Calu3 (cell line): Measurements from ENCODE around the gene F2R. TPM values are rescaled to one million over a fixed set of nuclear protein-coding genes. Genes with fewer than 3 reads are reported as not detected.

Source experiments
- BruUV-seq: library from RNA; stranded (reverse); fragments of 400-500 nt; replicated peaks from 2 replicates; lab custom pipeline; 2021; lab: Mats Ljungman, UMichigan
- CTCF ChIA-PET: fragments of 300-600 bp; sonication (Branson Sonifier 250); formaldehyde crosslinking; loops from one replicate; lab custom pipeline; 2022; ENCODE audit warnings: antibody characterized with exemption; lab: Charles Lee
- DNase-seq: peaks from one replicate; pipeline ENCODE4 v3.0.0; 2022
- H3K27ac Mint-ChIP-seq: one replicate; pipeline ENCODE4 v1.8.0; 2022; ENCODE audit warnings: mixed read lengths; ENCODE audit not compliant: unreplicated experiment
- H3K27me3 Mint-ChIP-seq: one replicate; pipeline ENCODE4 v1.8.0; 2022; ENCODE audit warnings: mixed read lengths; ENCODE audit not compliant: unreplicated experiment
- H3K36me3 Mint-ChIP-seq: one replicate; pipeline ENCODE4 v1.8.0; 2022; ENCODE audit warnings: mild to moderate bottlenecking, moderate library complexity, mixed read lengths; ENCODE audit not compliant: insufficient read depth, unreplicated experiment
- H3K4me1 Mint-ChIP-seq: one replicate; pipeline ENCODE4 v1.8.0; 2022; ENCODE audit warnings: mild to moderate bottlenecking, low read depth, mixed read lengths; ENCODE audit not compliant: unreplicated experiment
- H3K4me3 Mint-ChIP-seq: one replicate; pipeline ENCODE4 v1.8.0; 2022; ENCODE audit warnings: mild to moderate bottlenecking, low read depth, moderate library complexity, mixed read lengths; ENCODE audit not compliant: unreplicated experiment
- H3K9me3 Mint-ChIP-seq: one replicate; pipeline ENCODE4 v1.8.0; 2022; ENCODE audit warnings: low read depth, mixed read lengths; ENCODE audit not compliant: unreplicated experiment
- intact Hi-C: fragments of 100-400 bp; cut with micrococcal nuclease; formaldehyde crosslinking; loops from one replicate; pipeline ENCODE4 v1.10.0; 2022; ENCODE audit not compliant: unreplicated experiment
- total RNA-seq: library from RNA; stranded (reverse); gene quantifications from 2 replicates; pipeline ENCODE4 v1.2.3, GENCODE V29; 2022
- TF ChIP-seq, protein P1 (sequence below): fragments of 200-600 bp; IDR thresholded peaks from one replicate; pipeline ENCODE4 v1.8.0; 2022; ENCODE audit warnings: antibody characterized with exemption; ENCODE audit not compliant: unreplicated experiment

Gene F2R
- total RNA-seq, 1 experiment from 2014 or later: 14.4 TPM

DNA sequence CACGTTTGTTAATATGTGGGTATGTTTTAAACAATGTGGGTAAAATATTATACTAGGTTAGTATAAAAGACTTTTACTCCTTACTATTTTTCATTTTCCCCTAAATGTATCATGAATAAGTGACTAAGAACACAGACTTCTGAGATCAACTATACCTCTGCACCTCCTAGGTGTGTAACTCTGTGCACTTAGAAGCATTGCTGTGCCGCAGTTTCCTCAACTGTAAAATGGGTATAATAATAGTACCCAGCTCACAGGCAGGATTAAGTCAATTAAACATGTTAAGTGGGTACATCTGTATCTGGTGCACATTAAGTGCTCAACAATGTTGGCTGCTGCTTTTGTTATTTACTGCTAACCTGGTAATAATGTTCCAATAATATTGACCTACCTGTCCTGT, 21.6 kb upstream of the F2R start:
- intact Hi-C loops: no loop called here
- no TSS peak for BruUV-seq
- CTCF ChIA-PET: no interaction called here
- H3K4me1 Mint-ChIP-seq: peaks cover 39% of the 10 kb centered on the region
- no peaks in the 10 kb centered on the region for H3K36me3 Mint-ChIP-seq
- H3K4me3 Mint-ChIP-seq: no peak overlapping the region
- H3K9me3 Mint-ChIP-seq: no peaks in the 10 kb centered on the region
- TF ChIP-seq, protein P1, sequence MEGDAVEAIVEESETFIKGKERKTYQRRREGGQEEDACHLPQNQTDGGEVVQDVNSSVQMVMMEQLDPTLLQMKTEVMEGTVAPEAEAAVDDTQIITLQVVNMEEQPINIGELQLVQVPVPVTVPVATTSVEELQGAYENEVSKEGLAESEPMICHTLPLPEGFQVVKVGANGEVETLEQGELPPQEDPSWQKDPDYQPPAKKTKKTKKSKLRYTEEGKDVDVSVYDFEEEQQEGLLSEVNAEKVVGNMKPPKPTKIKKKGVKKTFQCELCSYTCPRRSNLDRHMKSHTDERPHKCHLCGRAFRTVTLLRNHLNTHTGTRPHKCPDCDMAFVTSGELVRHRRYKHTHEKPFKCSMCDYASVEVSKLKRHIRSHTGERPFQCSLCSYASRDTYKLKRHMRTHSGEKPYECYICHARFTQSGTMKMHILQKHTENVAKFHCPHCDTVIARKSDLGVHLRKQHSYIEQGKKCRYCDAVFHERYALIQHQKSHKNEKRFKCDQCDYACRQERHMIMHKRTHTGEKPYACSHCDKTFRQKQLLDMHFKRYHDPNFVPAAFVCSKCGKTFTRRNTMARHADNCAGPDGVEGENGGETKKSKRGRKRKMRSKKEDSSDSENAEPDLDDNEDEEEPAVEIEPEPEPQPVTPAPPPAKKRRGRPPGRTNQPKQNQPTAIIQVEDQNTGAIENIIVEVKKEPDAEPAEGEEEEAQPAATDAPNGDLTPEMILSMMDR: no peak
- no peak for DNase-seq
- H3K27me3 Mint-ChIP-seq: no peaks in the 10 kb centered on the region
- H3K27ac Mint-ChIP-seq: no peak overlapping the region

DNA sequence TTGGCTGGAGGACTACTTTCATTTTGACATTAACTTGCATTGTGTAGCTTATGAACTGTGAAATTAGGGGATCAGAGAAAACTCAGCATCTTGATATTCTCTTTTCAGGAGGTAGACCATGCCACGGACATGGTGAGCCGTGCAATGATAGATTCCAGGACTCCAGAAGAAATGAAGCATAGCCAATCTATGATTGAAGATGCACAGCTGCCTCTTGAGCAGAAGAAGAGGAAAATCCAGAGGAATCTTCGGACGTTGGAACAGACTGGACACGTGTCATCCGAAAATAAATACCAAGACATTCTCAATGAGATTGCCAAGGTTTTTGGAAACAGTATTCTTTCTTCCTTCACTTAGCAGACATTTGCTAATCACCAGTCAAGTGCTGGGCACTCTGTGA, 20.6 kb upstream of the F2R start:
- BruUV-seq: no TSS peak
- TF ChIP-seq, protein P1: no peak
- DNase-seq: no peak
- no peaks in the 10 kb centered on the region for H3K36me3 Mint-ChIP-seq
- H3K4me1 Mint-ChIP-seq: peaks cover 29% of the 10 kb centered on the region
- H3K9me3 Mint-ChIP-seq: no peaks in the 10 kb centered on the region
- no peak overlapping the region for H3K27ac Mint-ChIP-seq
- intact Hi-C loops: no loop called here
- H3K4me3 Mint-ChIP-seq: no peak overlapping the region
- H3K27me3 Mint-ChIP-seq: no peaks in the 10 kb centered on the region
- CTCF ChIA-PET: no interaction called here

DNA sequence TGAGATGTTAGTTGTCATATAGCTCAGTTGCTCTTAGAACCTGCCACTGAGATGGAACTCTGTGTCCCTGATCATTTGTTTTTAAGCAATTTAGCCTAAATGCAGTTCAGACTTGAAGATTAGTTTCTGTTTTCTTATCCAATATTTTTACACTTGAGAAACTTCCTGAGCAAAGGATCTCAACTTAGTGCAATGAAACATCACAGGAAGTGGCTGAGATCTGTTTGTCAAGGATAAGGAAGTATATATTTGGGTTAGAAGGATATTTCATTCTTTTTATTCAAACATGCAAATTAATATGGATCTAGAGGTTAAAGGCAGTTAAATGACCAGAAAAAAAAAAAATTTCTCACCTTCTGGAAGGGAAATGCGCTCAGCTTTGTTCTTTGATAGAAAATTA, 19.7 kb upstream of the F2R start:
- intact Hi-C loops: no loop called here
- CTCF ChIA-PET: no interaction called here
- H3K27ac Mint-ChIP-seq: no peak overlapping the region
- H3K4me1 Mint-ChIP-seq: peaks cover 20% of the 10 kb centered on the region
- H3K36me3 Mint-ChIP-seq: no peaks in the 10 kb centered on the region
- no peak overlapping the region for H3K4me3 Mint-ChIP-seq
- TF ChIP-seq, protein P1: no peak
- no TSS peak for BruUV-seq
- no peak for DNase-seq
- H3K9me3 Mint-ChIP-seq: no peaks in the 10 kb centered on the region
- H3K27me3 Mint-ChIP-seq: no peaks in the 10 kb centered on the region

DNA sequence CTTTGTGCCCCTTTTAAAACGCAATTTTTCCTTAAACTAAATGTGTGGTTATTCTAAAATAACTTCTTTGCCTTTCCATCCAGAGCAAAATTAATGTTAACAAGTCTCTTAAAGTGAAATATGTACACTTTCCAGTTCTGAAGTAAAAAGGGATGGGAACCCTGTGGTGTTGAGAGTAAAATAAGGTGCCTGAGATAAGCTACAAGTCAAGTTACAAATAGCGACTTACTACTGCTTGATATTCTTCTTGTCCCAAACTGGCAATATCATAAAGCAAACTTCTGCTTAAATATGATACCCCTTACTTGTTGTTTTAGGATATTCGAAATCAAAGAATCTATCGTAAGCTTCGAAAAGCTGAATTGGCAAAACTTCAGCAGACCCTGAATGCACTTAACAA, 18.3 kb upstream of the F2R start:
- BruUV-seq: no TSS peak
- intact Hi-C loops: no loop called here
- Mint-ChIP-seq H3K27ac (no peak overlapping the region), H3K4me3 (no peak overlapping the region), H3K36me3 (no peaks in the 10 kb centered on the region), H3K4me1 (peaks cover 8% of the 10 kb centered on the region), H3K27me3 (no peaks in the 10 kb centered on the region), H3K9me3 (no peaks in the 10 kb centered on the region)
- CTCF ChIA-PET: interaction anchor here (0.7 kb wide), 1 partner anchor 348 kb away, joined by 3 read pairs; no protein-coding TSS in a partner anchor
- no peak for DNase-seq
- TF ChIP-seq, protein P1: no peak
